SW480 (cell line): ENCODE measurements around the gene MYLK2.
"Not testable (repeated sequence)": the region's sequence is repeated elsewhere in the genome, so short reads cannot be mapped to it uniquely, and the experiment has no call there.

Experiments
- DNase-seq: peaks from one replicate; pipeline ENCODE4 v3.0.0-alpha.2; 2016; ENCODE audit warnings: low spot score

MYLK2 gene

GRCh38 chr20:31819083-31819784 is at the start of gene MYLK2:
Gene MYLK2, plus strand, starts transcription at chr20:31819356. Its CDS starts 225 bp downstream, at chr20:31819581.
- DNase-seq: no peak

DNA sequence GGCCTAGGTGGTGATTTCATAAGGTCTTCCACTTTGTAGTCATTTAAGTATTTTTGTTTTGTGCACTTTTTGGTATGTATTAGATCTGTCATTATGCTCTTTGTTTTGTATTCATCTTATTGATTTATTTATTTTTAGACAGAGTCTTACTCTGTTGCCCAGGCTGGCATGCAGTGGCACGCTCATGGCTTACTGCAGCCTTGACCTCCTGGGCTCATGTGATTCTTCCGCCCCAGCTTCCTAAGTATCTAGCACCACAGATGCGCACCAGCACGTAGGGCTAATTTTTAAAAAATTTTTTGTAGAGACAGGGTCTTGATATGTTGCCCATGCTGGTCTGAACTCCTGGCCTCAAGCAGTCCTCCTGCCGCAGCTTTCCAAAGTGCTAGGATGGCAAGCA is 49.5 kb upstream of the MYLK2 start:
- DNase-seq: no peak

DNA sequence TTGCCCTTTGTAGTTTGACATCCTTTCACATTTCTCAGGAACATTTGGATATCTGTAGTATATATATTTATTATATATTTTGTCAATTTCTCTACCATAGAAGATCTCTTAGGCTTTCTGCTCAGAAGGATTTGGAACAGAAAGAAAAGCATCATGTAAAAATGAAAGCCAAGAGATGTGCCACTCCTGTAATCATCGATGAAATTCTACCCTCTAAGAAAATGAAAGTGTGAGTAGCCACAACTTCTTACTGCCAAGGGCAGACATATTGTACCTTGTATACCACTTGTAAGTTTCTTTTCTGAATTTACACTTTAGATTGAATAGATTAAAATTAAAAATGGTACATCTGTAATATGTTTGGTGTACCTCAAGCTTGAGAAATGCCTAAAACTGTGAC is 48.9 kb upstream of the MYLK2 start:
- no peak for DNase-seq

DNA sequence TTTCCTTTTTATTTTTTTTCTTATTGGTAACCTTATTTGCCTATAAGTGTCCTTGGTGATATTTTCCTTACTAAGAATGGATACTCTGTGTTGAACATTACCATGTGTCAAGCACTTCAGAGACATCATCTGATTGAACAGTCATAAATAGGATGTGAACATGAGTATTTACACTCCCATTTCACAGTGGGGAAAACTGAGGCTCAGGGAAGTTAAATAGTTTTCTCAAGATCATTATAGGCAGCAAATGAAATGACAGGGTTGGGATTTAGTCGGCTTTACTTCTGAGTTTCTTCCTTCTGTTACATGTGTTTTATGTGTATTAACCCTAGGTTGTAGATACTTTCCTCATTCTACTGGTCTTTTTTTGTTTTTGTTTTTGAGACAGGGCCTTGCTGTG is 44.7 kb upstream of the MYLK2 start:
- no peak for DNase-seq

DNA sequence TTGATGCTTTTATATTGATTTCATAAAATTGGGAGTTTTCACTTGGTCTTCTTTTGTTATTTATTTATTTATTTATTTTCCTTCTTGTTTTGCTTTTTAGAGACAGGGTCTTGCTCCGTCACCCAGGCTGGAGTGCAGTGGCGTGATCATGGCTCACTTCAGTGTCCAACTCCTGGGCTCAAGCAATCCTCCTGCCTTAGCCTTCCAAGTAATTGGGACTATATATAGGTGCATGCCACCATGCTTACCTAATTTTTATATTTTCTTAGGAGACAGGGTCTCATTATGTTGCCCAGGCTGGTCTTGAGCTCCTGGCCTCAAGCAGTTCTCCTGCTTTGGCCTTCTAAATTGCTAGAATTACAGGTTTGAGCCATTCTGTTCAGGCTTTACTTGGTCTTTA is 38.3 kb upstream of the MYLK2 start:
- no peak for DNase-seq

- DNase-seq: no peak
These were observed 37.2 kb upstream of the MYLK2 start for GRCh38 chr20:31781945-31782344.

GRCh38 chr20:31784354-31785044 is 34.7 kb upstream of the MYLK2 start:
- DNase-seq: no peak

DNA sequence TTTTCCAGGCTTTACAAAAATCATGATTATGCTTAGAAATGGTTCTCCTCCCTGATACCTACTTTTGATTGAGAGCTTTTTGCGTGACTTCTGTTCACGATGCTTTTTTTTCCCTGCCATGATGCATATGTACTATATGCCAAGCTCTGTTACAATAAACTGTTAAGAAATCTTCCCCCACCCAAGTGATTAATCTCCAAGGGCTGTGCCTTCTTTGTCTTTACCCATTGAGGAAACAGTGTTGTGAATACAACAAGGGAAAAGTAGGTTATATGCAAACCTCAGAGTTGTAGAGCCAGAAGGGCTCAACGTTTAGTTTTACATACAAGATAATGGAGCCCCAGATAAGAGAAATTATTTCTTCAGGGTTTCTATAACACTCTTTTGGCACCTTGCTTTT is 34.1 kb upstream of the MYLK2 start:
- DNase-seq: no peak

GRCh38 chr20:31788578-31788977 is 30.6 kb upstream of the MYLK2 start:
- no peak for DNase-seq

- no peak for DNase-seq
These were observed 28.8 kb upstream of the MYLK2 start for GRCh38 chr20:31790401-31790800.

DNA sequence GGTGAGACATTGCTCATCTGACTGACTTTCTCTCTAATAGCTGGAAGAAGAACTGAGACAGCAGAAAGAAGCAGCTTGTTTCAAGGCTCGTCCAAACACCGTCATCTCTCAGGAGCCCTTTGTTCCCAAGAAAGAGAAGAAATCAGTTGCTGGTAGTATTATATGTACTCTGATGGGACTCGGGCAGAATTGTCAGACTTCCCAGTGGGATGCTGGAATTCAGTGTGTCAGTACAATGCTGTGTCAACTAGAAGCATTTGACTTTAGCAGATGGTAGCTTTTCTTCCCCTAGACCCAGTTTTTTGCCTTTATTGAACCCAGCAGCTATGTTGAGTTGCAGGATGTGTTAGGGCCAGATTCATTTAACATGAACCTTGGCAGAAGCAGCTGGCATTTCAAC is 21.8 kb upstream of the MYLK2 start:
- DNase-seq: no peak

DNA sequence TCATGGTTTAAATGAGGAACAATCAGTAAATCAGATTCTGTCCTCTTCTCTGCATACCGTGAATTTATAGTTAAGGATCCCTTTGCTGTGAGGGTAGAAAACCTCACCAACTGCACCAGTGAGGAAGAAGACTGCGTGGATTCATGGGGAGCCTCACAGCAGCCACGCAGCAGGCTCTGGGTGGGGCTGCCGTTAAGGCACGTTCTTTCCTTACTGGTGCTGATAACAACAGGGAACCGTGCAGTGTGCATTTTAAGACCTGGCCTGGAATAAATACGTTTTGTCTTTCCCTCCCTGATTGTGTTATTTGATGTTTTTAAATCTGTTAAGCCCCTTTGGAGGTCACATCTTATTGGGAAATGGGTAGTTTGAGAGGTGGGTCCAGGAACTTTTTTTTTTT is 17.6 kb upstream of the MYLK2 start:
- DNase-seq: no peak

DNA sequence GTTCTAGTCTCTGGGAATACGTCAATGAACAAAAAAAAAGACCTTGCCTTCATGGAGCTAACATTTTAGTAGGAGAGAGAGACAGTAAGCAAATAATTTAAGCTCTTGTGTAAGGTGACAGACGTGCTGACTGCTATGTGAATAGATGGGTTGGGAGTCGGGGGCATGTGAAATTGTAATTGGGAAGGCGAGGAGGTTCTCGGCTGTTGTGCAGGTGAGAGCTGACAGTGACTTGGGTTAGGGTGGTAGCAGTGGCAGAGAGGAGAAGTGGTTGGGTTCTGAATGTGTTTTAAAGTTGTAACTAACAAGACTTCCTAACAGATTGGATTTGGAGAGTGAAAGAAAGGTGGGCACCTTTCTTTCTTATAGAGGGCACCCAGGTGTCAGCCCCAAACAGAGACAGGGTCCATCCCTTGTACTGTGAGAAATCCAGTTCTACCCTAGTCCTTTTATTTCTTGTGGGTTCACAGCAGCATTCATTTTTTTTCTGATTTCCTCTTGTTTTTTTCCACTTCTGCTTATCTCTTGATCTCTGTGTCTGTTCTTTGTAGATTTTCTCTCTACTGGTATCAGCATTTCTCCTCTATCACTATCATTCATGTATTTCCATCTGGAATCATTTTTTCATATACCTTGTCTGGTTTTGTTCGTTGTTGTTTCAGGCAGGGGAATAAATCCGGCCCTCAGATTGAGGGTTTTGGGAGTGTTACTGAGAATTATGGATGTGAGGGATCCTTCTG is 15.4 kb upstream of the MYLK2 start:
- DNase-seq: no peak

- DNase-seq: no peak
These were observed 12.4 kb upstream of the MYLK2 start for GRCh38 chr20:31806564-31807355.

DNA sequence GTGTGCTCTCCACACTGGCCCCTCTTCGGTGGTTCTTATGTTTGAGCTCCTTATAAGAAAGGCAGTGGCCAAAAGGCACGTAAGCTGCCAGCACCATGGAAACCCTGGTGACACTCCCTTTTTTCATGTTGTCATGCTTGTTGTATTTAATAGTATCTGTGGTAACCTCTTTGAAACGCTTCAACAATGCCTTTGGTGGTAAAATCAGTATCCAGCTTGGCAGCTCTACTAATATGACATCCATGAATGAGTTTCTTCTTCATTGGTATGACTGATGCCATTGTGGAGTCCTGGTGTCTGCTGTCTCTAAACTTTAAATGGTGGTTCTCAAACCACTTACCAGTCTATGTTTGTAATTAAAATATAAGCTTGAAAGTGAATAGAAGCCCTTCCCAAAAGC is 10.7 kb upstream of the MYLK2 start:
- no peak for DNase-seq

- DNase-seq: no peak
These were observed 9.5 kb upstream of the MYLK2 start for GRCh38 chr20:31809661-31810060.

DNA sequence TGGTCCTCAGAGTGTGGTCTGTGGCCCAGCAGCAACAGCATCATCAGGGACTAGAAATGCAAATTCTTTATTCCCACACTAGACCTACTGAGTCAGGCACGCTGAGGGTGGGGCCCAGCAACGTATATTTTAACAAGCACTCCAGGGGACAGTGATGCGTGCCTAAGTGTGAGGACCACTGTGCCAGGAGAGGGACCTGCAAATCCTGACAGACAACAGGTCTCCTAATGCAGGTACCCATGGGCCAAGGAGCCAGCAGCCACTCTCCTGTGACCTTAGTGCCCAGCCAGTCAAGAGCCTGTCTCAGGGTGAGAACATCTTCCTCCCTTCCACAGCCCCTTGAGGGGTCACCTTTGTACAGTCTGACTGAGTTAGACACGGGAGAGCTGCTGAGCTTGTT is 8.0 kb upstream of the MYLK2 start:
- DNase-seq: no peak

DNA sequence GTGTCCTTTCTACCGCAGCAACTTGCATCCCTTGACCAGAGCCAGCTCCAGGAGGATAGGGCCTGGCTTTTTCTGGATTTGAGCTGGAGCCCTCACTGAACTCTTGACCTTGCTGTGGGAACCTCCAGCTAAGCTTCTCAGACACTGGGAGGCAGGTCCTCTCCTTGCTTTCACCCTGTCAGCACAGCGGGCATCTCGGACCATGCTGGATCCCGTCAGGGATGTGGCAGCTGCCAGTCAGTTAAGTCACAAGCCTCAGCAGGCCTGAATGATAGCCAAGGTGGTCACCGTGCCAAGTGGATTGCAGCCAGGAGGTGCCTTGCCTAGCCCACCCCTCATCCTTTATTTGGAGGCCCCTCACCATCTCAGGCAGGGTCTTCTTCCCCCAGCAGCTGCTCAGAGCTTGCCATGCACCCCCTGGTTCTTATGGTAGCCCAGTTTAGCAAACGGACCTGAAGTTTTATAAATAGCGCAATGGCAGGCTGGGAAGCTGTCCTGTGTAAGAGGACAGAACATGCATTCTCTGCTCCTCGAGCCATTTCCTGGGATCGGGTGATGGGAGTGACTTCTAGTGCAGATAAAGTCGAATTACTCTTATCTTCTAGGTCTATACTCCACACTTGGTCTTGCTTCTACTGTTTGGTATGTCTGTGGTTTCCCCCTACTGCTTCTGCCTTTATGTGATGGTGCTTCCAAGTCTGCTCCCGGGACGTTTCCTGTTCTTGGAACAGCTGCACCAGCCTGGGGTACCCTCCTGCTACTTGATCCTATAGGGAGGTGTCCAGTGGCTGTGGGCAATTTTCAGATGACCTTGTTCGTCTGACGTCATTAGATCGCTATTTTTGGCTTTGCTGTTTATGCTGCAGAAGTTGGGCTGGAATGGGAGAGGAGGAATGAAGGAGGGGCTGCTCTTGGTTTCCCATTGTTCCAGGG is 7.1 kb upstream of the MYLK2 start:
- no peak for DNase-seq

- no peak for DNase-seq
These were observed 5.5 kb upstream of the MYLK2 start for GRCh38 chr20:31813611-31814010.

DNA sequence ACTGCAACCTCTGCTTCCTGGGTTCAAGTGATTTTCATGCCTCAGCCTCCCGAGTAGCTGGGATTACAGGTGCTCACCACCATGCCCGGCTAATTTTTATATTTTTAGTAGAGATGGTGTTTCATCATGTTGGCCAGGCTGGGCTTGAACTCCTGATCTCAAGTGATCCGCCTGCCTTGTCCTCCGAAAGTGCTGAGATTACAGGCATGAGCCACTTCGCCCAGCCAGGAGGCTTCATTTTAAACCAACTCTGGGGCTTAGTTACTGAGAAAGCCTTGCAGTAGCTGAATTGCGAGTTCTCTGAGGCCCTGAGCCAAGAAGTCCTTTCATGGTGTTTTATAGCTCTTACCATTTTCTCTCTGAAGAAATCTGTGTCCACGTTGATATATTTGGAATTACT is 5.0 kb upstream of the MYLK2 start:
- DNase-seq: not testable (repeated sequence)
